ENCODE measurements around the gene SUMF1.

The SUMF1 gene

DNA sequence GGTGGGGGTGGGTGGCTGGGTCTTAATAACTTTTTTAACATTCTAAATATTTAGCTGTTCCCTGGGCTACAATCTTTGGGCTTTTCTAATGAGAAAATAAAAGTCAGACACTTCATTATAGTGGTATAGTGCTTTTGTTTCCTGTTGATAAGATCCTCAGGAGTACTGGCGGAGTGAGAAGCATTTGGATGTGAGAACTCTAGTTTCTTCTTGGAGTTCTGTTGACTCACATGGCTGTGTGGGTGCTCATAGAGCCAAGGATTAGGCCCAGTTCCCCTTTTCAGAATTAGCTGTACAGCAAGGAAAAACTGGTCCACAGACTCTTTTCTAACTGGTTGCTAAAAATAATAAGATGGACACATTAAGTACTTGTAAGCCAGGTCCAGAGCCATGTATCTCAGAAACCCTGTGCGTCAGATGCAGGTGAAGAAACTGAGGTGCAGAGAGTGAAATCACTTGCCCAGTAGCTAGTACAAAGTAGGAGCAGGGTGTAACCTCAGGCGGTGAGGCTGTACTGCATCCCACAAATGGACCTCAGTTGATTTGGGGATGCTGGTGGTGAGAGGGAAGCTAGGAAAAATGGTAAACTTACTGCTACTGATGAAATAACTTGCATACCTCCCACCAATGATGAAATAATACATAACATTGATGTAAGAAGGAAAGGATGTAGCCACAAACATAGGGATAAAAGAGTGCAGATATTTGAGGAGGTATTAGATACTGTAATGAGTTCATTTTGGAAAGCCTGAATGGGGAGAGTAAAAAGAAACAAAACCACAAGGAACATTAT lies 28.4 kb upstream of the SUMF1 start:
- Histone ChIP-seq H2BK12ac (ENCODE audit: low read length) (no peak overlapping the region), H2BK120ac (ENCODE audit: insufficient read depth, low read length, poor library complexity) (no peak overlapping the region), H2AFZ (ENCODE audit: insufficient read depth, low read length, poor library complexity) (no peak overlapping the region), H2BK5ac (ENCODE audit: low read depth, low read length, poor library complexity) (no peak overlapping the region), H4K91ac (ENCODE audit: low read depth, low read length) (no peak overlapping the region), H3K14ac (ENCODE audit: low read length) (no peak overlapping the region), H3K4me1 (ENCODE audit: control insufficient read depth in 1 of 2, insufficient read depth in 2 of 2, low read length in 2 of 2) (peaks cover 0 to 2% of the 10 kb centered on the region in 2 experiments), H3K36me3 (ENCODE audit: control insufficient read depth in 1 of 2, insufficient read depth in 2 of 2, low read length in 2 of 2) (no peaks in the 10 kb centered on the region), H2AK5ac (ENCODE audit: low read length) (no peak overlapping the region), H3K23ac (ENCODE audit: low read length) (no peak overlapping the region), H3K9me3 (ENCODE audit: insufficient read depth, low read depth, low read length) (peaks cover 3% of the 10 kb centered on the region), H3K9ac (ENCODE audit: low read length) (no peak overlapping the region), H3K4me2 (ENCODE audit: low read length) (no peak overlapping the region), H3K79me1 (ENCODE audit: low read length) (peaks cover 3% of the 10 kb centered on the region), H3K27me3 (ENCODE audit: insufficient read depth, low read length) (peaks cover 13% of the 10 kb centered on the region), H4K12ac (ENCODE audit: low read depth, low read length) (no peak overlapping the region), H3K79me2 (ENCODE audit: control insufficient read depth, insufficient read depth, low read length, poor library complexity) (no peaks in the 10 kb centered on the region), H3K27ac (ENCODE audit: low read depth, low read length) (no peak overlapping the region), H3K4me3 (ENCODE audit: low read depth, low read length) (no peak overlapping the region), H3K18ac (ENCODE audit: low read length) (no peak overlapping the region), H4K8ac (ENCODE audit: low read depth, low read length) (no peak overlapping the region), H3K4ac (ENCODE audit: low read depth, low read length) (no peak overlapping the region)
- no peak for DNase-seq
- no CpG with 5 or more reads among the region's 3 CpGs for WGBS (ENCODE audit: extremely low coverage, insufficient coverage, insufficient read length)

DNA sequence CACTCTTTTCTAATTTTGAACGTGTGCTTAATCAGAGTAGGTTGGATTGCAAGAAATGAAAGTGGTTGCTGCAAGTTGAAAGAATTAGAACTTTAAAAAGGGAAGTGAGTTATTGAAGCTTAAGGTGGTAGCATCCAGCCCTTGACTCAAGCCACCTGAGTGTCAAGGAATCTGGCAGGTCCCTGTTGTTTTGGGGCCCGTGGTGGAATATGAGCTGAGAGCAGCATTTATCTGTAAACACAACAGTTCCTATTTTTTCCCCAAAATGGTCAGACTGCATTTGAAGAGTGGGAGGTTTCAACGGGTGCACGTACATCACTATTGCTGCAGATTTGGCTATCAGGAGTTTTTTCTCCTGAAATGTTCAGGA lies 27.8 kb upstream of the SUMF1 start:
- Histone ChIP-seq H2AFZ (ENCODE audit: insufficient read depth, low read length, poor library complexity) (no peak overlapping the region), H3K79me1 (ENCODE audit: low read length) (peaks cover 3% of the 10 kb centered on the region), H3K4ac (ENCODE audit: low read depth, low read length) (no peak overlapping the region), H3K4me2 (ENCODE audit: low read length) (no peak overlapping the region), H2AK5ac (ENCODE audit: low read length) (no peak overlapping the region), H3K14ac (ENCODE audit: low read length) (no peak overlapping the region), H3K27me3 (ENCODE audit: insufficient read depth, low read length) (peaks cover 13% of the 10 kb centered on the region), H3K9me3 (ENCODE audit: insufficient read depth, low read depth, low read length) (peaks cover 3% of the 10 kb centered on the region), H3K36me3 (ENCODE audit: control insufficient read depth in 1 of 2, insufficient read depth in 2 of 2, low read length in 2 of 2) (no peaks in the 10 kb centered on the region), H4K91ac (ENCODE audit: low read depth, low read length) (no peak overlapping the region), H2BK5ac (ENCODE audit: low read depth, low read length, poor library complexity) (no peak overlapping the region), H3K4me3 (ENCODE audit: low read depth, low read length) (no peak overlapping the region), H4K12ac (ENCODE audit: low read depth, low read length) (no peak overlapping the region), H3K27ac (ENCODE audit: low read depth, low read length) (no peak overlapping the region), H3K4me1 (ENCODE audit: control insufficient read depth in 1 of 2, insufficient read depth in 2 of 2, low read length in 2 of 2) (peaks cover 0 to 2% of the 10 kb centered on the region in 2 experiments), H2BK12ac (ENCODE audit: low read length) (no peak overlapping the region), H4K8ac (ENCODE audit: low read depth, low read length) (no peak overlapping the region), H3K18ac (ENCODE audit: low read length) (no peak overlapping the region), H3K23ac (ENCODE audit: low read length) (no peak overlapping the region), H2BK120ac (ENCODE audit: insufficient read depth, low read length, poor library complexity) (no peak overlapping the region), H3K9ac (ENCODE audit: low read length) (no peak overlapping the region), H3K79me2 (ENCODE audit: control insufficient read depth, insufficient read depth, low read length, poor library complexity) (no peaks in the 10 kb centered on the region)
- no peak for DNase-seq
- WGBS (ENCODE audit: extremely low coverage, insufficient coverage, insufficient read length): no CpG with 5 or more reads among the region's 4 CpGs

DNA sequence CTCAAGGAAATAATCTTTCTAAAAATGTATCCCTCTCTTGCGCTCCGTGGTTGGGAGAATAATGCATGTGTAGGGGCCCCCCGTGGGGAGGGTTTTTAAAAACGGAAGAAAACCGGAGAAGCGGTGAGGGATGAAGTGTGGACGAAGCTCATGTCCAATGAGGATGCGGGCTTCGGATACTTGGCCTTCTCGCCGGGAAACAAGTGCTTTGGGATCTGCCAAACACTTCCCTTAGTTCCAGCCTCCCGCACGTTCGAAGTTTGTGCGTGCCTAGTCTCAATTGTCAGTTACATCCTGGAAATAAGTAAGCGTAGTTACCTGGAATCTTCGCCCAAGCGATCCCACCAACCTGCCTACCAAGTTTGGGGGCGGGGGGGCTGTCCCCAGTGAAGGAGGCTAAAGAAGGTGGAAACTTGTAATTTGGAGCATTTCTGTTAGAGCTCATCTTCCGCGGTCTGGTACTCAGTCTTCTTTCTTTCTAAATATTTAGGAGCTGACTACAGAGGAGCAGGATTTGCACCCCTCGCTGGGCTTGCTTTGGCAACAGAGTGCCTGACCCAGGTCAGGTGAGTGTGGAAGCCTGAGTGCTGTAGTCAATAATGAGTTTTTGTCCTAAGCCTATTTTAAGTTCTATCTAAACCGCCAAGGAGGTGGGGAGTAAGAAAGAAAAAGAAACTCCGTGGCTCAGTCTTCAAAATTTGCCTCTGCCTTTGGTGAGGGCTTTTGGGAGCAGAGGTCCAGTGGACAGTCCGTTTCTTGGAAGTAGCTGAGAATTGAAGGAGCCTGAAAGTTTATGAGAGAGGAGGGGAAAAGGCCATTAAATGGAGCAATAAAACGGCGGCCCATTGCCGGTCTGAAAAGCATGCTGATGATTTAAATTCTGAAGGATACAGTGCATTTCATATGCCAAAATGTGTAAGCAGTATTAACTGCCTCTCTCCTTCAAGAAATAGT lies 27.1 kb upstream of the SUMF1 start:
- Histone ChIP-seq H3K4me2 (ENCODE audit: low read length) (peak overlapping the region; percentile 82), H3K36me3 (ENCODE audit: control insufficient read depth in 1 of 2, insufficient read depth in 2 of 2, low read length in 2 of 2) (no peaks in the 10 kb centered on the region), H3K79me1 (ENCODE audit: low read length) (peaks cover 3% of the 10 kb centered on the region), H3K14ac (ENCODE audit: low read length) (no peak overlapping the region), H3K18ac (ENCODE audit: low read length) (no peak overlapping the region), H3K79me2 (ENCODE audit: control insufficient read depth, insufficient read depth, low read length, poor library complexity) (no peaks in the 10 kb centered on the region), H4K8ac (ENCODE audit: low read depth, low read length) (no peak overlapping the region), H3K4me1 (ENCODE audit: control insufficient read depth in 1 of 2, insufficient read depth in 2 of 2, low read length in 2 of 2) (peaks cover 0 to 2% of the 10 kb centered on the region in 2 experiments), H3K9me3 (ENCODE audit: insufficient read depth, low read depth, low read length) (peaks cover 3% of the 10 kb centered on the region), H3K9ac (ENCODE audit: low read length) (no peak overlapping the region), H4K12ac (ENCODE audit: low read depth, low read length) (no peak overlapping the region), H2AK5ac (ENCODE audit: low read length) (no peak overlapping the region), H2AFZ (ENCODE audit: insufficient read depth, low read length, poor library complexity) (no peak overlapping the region), H2BK5ac (ENCODE audit: low read depth, low read length, poor library complexity) (no peak overlapping the region), H2BK12ac (ENCODE audit: low read length) (no peak overlapping the region), H3K4ac (ENCODE audit: low read depth, low read length) (no peak overlapping the region), H3K27me3 (ENCODE audit: insufficient read depth, low read length) (peaks cover 13% of the 10 kb centered on the region), H2BK120ac (ENCODE audit: insufficient read depth, low read length, poor library complexity) (no peak overlapping the region), H3K4me3 (ENCODE audit: low read depth, low read length) (no peak overlapping the region), H4K91ac (ENCODE audit: low read depth, low read length) (no peak overlapping the region), H3K23ac (ENCODE audit: low read length) (no peak overlapping the region), H3K27ac (ENCODE audit: low read depth, low read length) (no peak overlapping the region)
- peak in 1 of 2 donors; percentile 34 for DNase-seq
- no CpG with 5 or more reads among the region's 28 CpGs for WGBS (ENCODE audit: extremely low coverage, insufficient coverage, insufficient read length)

DNA sequence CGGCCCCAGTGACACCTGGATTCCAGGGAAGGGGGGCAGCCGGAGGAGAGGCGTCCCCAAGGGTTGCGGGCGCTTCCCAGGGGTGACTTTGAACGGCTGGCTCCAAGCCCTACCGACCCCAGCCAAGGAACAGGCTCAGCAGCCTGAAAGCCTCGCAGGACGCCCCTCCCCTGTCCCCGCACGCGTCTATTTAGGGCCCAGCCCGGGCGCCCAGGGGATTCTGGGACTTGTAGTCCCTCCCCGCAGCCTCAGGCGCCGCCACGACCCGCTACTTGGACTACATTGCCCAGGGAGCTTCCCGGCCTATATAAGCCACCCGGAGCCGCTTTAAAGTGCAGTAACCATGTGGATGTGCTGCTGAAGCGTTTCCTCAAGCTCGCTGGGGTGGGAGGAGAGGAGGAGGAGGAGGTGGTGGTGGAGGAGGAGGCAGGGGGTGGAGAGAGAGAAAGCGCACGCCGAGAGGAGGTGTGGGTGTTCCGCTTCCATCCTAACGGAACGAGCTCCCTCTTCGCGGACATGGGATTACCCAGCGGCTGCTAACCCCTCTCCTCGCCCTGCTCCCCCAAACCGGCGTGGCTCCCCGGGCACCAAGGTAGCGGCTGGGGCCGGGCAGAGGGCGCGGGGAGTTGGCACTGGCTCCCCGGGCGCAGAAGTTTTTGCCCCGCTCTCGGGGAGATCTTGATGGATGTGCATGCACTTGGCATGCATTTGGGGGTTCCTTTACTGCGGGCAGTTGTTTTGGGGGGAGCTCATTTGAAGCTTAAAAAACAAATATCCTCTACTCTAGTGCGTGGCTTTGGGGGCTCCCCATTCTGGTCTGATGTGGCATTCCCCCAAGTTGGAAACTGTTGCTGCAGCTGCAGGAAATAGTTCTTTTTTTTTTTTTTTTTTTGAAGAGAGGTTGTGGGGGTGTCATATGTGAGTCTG lies 26.2 kb upstream of the SUMF1 start, which contains the start of gene ITPR1:
Gene ITPR1, plus strand, starts transcription at position 335 of the 927 bp plus-strand sequence. CDS start 23,144 bp downstream, outside the sequence.
- Histone ChIP-seq H2BK5ac (ENCODE audit: low read depth, low read length, poor library complexity) (no peak within 1 kb of the TSS), H2BK120ac (ENCODE audit: insufficient read depth, low read length, poor library complexity) (no peak within 1 kb of the TSS), H3K79me2 (ENCODE audit: control insufficient read depth, insufficient read depth, low read length, poor library complexity) (no peaks in the 10 kb centered on the region), H2AFZ (ENCODE audit: insufficient read depth, low read length, poor library complexity) (peak within 1 kb of the TSS; percentile 23), H2AK5ac (ENCODE audit: low read length) (no peak within 1 kb of the TSS), H3K79me1 (ENCODE audit: low read length) (peaks cover 3% of the 10 kb centered on the region), H3K18ac (ENCODE audit: low read length) (no peak within 1 kb of the TSS), H4K8ac (ENCODE audit: low read depth, low read length) (no peak within 1 kb of the TSS), H3K4me2 (ENCODE audit: low read length) (peak within 1 kb of the TSS; percentile 82), H2BK12ac (ENCODE audit: low read length) (no peak within 1 kb of the TSS), H3K27me3 (ENCODE audit: insufficient read depth, low read length) (peaks cover 13% of the 10 kb centered on the region), H3K4me3 (ENCODE audit: low read depth, low read length) (peak within 1 kb of the TSS; percentile 78), H4K12ac (ENCODE audit: low read depth, low read length) (no peak within 1 kb of the TSS), H3K23ac (ENCODE audit: low read length) (no peak within 1 kb of the TSS), H3K9ac (ENCODE audit: low read length) (peak within 1 kb of the TSS; percentile 13), H3K4me1 (ENCODE audit: control insufficient read depth in 1 of 2, insufficient read depth in 2 of 2, low read length in 2 of 2) (peaks cover 0 to 2% of the 10 kb centered on the region in 2 experiments), H3K9me3 (ENCODE audit: insufficient read depth, low read depth, low read length) (peaks cover 3% of the 10 kb centered on the region), H3K27ac (ENCODE audit: low read depth, low read length) (no peak within 1 kb of the TSS), H3K36me3 (ENCODE audit: control insufficient read depth in 1 of 2, insufficient read depth in 2 of 2, low read length in 2 of 2) (no peaks in the 10 kb centered on the region), H3K4ac (ENCODE audit: low read depth, low read length) (no peak within 1 kb of the TSS), H3K14ac (ENCODE audit: low read length) (no peak within 1 kb of the TSS), H4K91ac (ENCODE audit: low read depth, low read length) (no peak within 1 kb of the TSS)
- no CpG with 5 or more reads among the region's 47 CpGs for WGBS (ENCODE audit: extremely low coverage, insufficient coverage, insufficient read length)
- DNase-seq: peak; percentile 98 to 99

Measured in trophoblast cell (in vitro differentiated cells and primary cell).